NCI-H146 treated with DMSO at 0.1 percent for 48 hours (cell line): ENCODE measurements around the gene HCN2.
A peak's percentile ranks its signal among the peaks of the same experiment; 100 is the strongest.
"Not testable (repeated sequence)": the region's sequence is repeated elsewhere in the genome, so short reads cannot be mapped to it uniquely, and the experiment has no call there.

Experiments
- DNase-seq: peaks from one replicate; lab custom pipeline; 2025; ENCODE audit not compliant: unreplicated experiment; lab: John Stamatoyannopoulos, UW

Gene HCN2

GRCh38 chr19:617551-618246 is 28.0 kb downstream of the HCN2 start:
- no peak for DNase-seq

- no peak for DNase-seq
Measured at GRCh38 chr19:618247-618619, 28.6 kb downstream of the HCN2 start.

GRCh38 chr19:618674-619285 is 29.1 kb downstream of the HCN2 start:
- DNase-seq = no peak

GRCh38 chr19:619286-620002 is 29.8 kb downstream of the HCN2 start:
- no peak for DNase-seq

- no peak for DNase-seq
Measured at GRCh38 chr19:620166-620862, 30.6 kb downstream of the HCN2 start.

- not testable (repeated sequence) for DNase-seq
Measured at GRCh38 chr19:621191-621590, 31.5 kb downstream of the HCN2 start.

- no peak for DNase-seq
Measured at GRCh38 chr19:621819-622218, 32.1 kb downstream of the HCN2 start.

- DNase-seq = no peak
Measured at GRCh38 chr19:622666-623065, 33.0 kb downstream of the HCN2 start.

- DNase-seq = no peak
Measured at GRCh38 chr19:623175-623916, 33.7 kb downstream of the HCN2 start.

GRCh38 chr19:623974-624373 is 34.3 kb downstream of the HCN2 start:
- DNase-seq = no peak

- DNase-seq = no peak
Measured at GRCh38 chr19:624433-625109, 34.9 kb downstream of the HCN2 start.

GRCh38 chr19:625257-625656 is 35.6 kb downstream of the HCN2 start:
- no peak for DNase-seq

GRCh38 chr19:626566-626965 is 36.9 kb downstream of the HCN2 start:
- DNase-seq = not testable (repeated sequence)

GRCh38 chr19:628168-628567 is 38.5 kb downstream of the HCN2 start:
- DNase-seq = no peak

- peak; percentile 39 for DNase-seq
Measured at GRCh38 chr19:629515-629914, 39.8 kb downstream of the HCN2 start.

GRCh38 chr19:629961-630714 is 40.5 kb downstream of the HCN2 start:
- DNase-seq = no peak

- no peak for DNase-seq
Measured at GRCh38 chr19:632579-633067, 42.9 kb downstream of the HCN2 start.

- DNase-seq = peak; percentile 77
Measured at GRCh38 chr19:633068-633785, 43.5 kb downstream of the HCN2 start, which contains the start of gene POLRMT. POLRMT (minus strand) TSS chr19:633537; CDS start chr19:633512, 25 bp downstream.
